Measurements from ENCODE around the gene RXRG. TPM values are rescaled to one million over a fixed set of nuclear protein-coding genes. Genes with fewer than 3 reads are reported as not detected.
A peak's percentile ranks its signal among the peaks of the same experiment; 100 is the strongest.

The RXRG gene
- total RNA-seq, 1 experiment from 2014 or later: not detected

DNA sequence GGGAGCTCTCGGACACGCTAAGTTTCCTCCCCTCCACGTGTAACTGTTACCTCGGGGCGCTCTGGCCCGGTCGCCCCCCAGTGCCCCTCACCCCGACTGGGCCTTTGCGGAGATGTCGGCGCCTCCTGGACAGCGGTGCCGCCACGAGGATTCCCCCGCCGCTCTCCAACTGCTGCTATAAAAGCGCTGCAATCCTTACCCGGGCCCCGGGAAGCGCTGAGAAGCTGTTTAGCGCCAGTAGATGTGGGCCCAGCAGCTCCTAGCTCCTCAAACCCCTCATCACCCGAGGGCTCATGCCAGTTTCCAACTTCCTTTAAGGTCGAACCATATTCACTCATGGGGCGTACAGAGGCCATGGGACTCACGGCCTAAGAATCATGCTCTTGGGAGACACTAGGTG, 88.0 kb downstream of the RXRG start:
- CTCF ChIA-PET: no interaction called here
- Histone ChIP-seq H3K27me3 (ENCODE audit: low read length) (peaks cover 51% of the 10 kb centered on the region), H2AFZ (ENCODE audit: low read length) (no peak overlapping the region), H3F3A (ENCODE audit: low read length, unreplicated experiment) (no peaks in the 10 kb centered on the region), H3K9me2 (replicated peaks; ENCODE audit: low read length) (no peaks in the 10 kb centered on the region), H3K79me2 (ENCODE audit: low read length) (no peaks in the 10 kb centered on the region), H3K9me3 (ENCODE audit: low read length) (no peaks in the 10 kb centered on the region), H4K20me1 (ENCODE audit: low read length) (no peaks in the 10 kb centered on the region), H3K4me2 (ENCODE audit: low read length) (no peak overlapping the region), H3K4me3 (ENCODE audit: low read length) (no peak overlapping the region), H3K36me3 (ENCODE audit: low read depth, low read length) (no peaks in the 10 kb centered on the region), H3K27ac (ENCODE audit: low read length) (no peak overlapping the region), H3K4me1 (ENCODE audit: insufficient read depth, low read length) (no peaks in the 10 kb centered on the region), H3K9ac (ENCODE audit: low read length) (no peak overlapping the region)
- no TSS peak for BruUV-seq (replicated peaks)
- DNase-seq: no peak
- ATAC-seq: no peak
- TF ChIP-seq, protein P1, sequence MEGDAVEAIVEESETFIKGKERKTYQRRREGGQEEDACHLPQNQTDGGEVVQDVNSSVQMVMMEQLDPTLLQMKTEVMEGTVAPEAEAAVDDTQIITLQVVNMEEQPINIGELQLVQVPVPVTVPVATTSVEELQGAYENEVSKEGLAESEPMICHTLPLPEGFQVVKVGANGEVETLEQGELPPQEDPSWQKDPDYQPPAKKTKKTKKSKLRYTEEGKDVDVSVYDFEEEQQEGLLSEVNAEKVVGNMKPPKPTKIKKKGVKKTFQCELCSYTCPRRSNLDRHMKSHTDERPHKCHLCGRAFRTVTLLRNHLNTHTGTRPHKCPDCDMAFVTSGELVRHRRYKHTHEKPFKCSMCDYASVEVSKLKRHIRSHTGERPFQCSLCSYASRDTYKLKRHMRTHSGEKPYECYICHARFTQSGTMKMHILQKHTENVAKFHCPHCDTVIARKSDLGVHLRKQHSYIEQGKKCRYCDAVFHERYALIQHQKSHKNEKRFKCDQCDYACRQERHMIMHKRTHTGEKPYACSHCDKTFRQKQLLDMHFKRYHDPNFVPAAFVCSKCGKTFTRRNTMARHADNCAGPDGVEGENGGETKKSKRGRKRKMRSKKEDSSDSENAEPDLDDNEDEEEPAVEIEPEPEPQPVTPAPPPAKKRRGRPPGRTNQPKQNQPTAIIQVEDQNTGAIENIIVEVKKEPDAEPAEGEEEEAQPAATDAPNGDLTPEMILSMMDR (conservative IDR thresholded peaks at IDR 0.05; ENCODE audit: low read depth, low read length): no peak
- TF ChIP-seq EZH2phosphoT487 (IDR thresholded peaks at IDR 0.05; ENCODE audit: borderline replicate concordance, low read length) (no peak), EZH2 (IDR thresholded peaks at IDR 0.05; ENCODE audit: low read length, unreplicated experiment) (no peak)
- POLR2A ChIA-PET (ENCODE audit: unreplicated experiment): no interaction called here
- intact Hi-C loops (cut with micrococcal nuclease): no loop called here

DNA sequence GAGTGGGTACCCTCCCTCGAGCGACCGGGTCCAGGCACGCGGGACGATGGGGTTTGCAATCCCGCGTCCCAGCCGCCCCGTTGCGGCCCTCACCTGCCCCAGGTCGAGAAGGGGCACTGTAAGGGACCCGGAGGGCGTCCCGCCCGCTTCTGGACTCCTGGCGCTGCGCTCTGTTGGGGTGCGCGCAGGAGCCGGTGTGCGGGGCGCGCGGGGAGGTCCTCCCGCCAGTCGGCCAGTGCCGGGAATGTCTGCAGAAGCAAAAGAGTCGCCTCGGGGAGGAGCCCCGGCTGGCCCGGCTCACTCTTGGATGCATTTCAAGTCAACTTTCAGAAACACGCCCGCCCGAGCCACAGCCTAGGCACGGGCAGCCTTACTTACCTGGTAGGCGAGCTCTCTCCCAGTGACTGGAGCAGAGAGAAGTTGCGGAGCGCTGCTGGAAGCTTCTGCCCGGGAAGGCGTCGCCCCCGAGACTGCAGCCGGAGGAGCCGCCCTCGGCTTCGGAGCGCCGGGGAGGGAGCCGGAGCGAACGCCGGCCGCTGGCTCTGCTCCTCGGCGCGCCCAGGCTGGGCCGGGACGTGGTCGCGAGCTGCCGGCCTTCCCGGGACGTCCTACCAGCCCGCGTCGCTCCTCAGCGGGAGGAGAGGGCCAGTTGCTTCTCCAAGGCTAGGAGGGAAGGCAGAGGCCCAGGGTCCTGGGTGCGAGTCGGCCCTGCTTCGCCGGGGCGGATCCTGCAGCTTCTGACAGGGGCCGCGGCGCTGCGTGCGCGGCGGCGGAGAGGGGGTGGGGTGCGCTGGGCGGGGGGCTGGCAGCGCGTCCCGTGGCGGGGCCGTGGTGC, 88.7 kb downstream of the RXRG start, which contains the start of gene LMX1A:
LMX1A (minus strand) TSS at position 739 of the 835 bp plus-strand sequence. CDS start 1,156 bp downstream, outside the sequence.
- POLR2A ChIA-PET (ENCODE audit: unreplicated experiment): interaction anchor here (0.6 kb wide), 1 partner anchor 58 kb away, joined by 16 read pairs; no protein-coding TSS in a partner anchor
- Histone ChIP-seq H3K27me3 (ENCODE audit: low read length) (peaks cover 58% of the 10 kb centered on the region), H3K4me3 (ENCODE audit: low read length) (peak within 1 kb of the TSS; percentile 4; the same call in 1 of the 2 replicates)

More for the DNA sequence above, 88.7 kb downstream of the RXRG start, which contains the start of gene LMX1A:
- DNase-seq: no peak
- no peak within 1 kb of the TSS for H3K27ac ChIP-seq (ENCODE audit: low read length)
- H3K9me3 ChIP-seq (ENCODE audit: low read length): no peaks in the 10 kb centered on the region
- H2AFZ ChIP-seq (ENCODE audit: low read length): 0 out of 2 replicates have a peak within 1 kb of the TSS, but pooled peaks have one; percentile 14
- TF ChIP-seq EZH2 (IDR thresholded peaks at IDR 0.05; ENCODE audit: low read length, unreplicated experiment): peak; percentile 81
- peak; percentile 25; the same call in 1 of the 2 replicates for TF ChIP-seq EZH2phosphoT487 (IDR thresholded peaks at IDR 0.05; ENCODE audit: borderline replicate concordance, low read length)
- TF ChIP-seq, protein P1 (conservative IDR thresholded peaks at IDR 0.05; ENCODE audit: low read depth, low read length): no peak
- peak within 1 kb of the TSS; percentile 6; the same call in 1 of the 2 replicates for H3K4me2 ChIP-seq (ENCODE audit: low read length)
- no peaks in the 10 kb centered on the region for H3F3A ChIP-seq (ENCODE audit: low read length, unreplicated experiment)
- no peaks in the 10 kb centered on the region for H4K20me1 ChIP-seq (ENCODE audit: low read length)
- ATAC-seq: peak; percentile 27
- H3K79me2 ChIP-seq (ENCODE audit: low read length): no peaks in the 10 kb centered on the region
- CTCF ChIA-PET: no interaction called here
- H3K4me1 ChIP-seq (ENCODE audit: insufficient read depth, low read length): no peaks in the 10 kb centered on the region
- intact Hi-C loops (cut with micrococcal nuclease): no loop called here
- no peaks in the 10 kb centered on the region for H3K36me3 ChIP-seq (ENCODE audit: low read depth, low read length)
- no peak within 1 kb of the TSS for H3K9ac ChIP-seq (ENCODE audit: low read length)
- H3K9me2 ChIP-seq (replicated peaks; ENCODE audit: low read length): no peaks in the 10 kb centered on the region
- BruUV-seq (replicated peaks): no TSS peak
